HG02885 (cell line): ENCODE results near the gene SCAMP3.
"Not testable (repeated sequence)": the region's sequence is repeated elsewhere in the genome, so short reads cannot be mapped to it uniquely, and the experiment has no call there.

Experiments used
- ATAC-seq: cut with Tn5 transposase; IDR thresholded peaks from one replicate; pipeline ENCODE4 v1.9.1; 2021; ENCODE audit warnings: mild to moderate bottlenecking; ENCODE audit not compliant: unreplicated experiment, poor library complexity

Gene SCAMP3

GRCh38 chr1:155233502-155233901 is 28.7 kb downstream of the SCAMP3 start:
- not testable (repeated sequence) for ATAC-seq

- not testable (repeated sequence) for ATAC-seq
Observed at GRCh38 chr1:155232001-155232978, 29.9 kb downstream of the SCAMP3 start.

GRCh38 chr1:155231302-155231701 is 30.9 kb downstream of the SCAMP3 start:
- ATAC-seq, result not testable (repeated sequence)

- ATAC-seq, result no peak
Observed at GRCh38 chr1:155228096-155228427, 34.1 kb downstream of the SCAMP3 start.

GRCh38 chr1:155227261-155228095 is 34.7 kb downstream of the SCAMP3 start:
- ATAC-seq, result peak; percentile 91

- ATAC-seq, result no peak
Observed at GRCh38 chr1:155226910-155227260, 35.3 kb downstream of the SCAMP3 start.

GRCh38 chr1:155226188-155226909 is 35.8 kb downstream of the SCAMP3 start:
- ATAC-seq, result peak; percentile 29

- not testable (repeated sequence) for ATAC-seq
Observed at GRCh38 chr1:155225404-155225759, 36.8 kb downstream of the SCAMP3 start.

GRCh38 chr1:155223047-155223446 is 39.1 kb downstream of the SCAMP3 start:
- ATAC-seq, result no peak

- ATAC-seq, result not testable (repeated sequence)
Observed at GRCh38 chr1:155220211-155220965, 41.8 kb downstream of the SCAMP3 start.

- ATAC-seq, result no peak
Observed at GRCh38 chr1:155219592-155220031, 42.5 kb downstream of the SCAMP3 start.

- ATAC-seq, result no peak
Observed at GRCh38 chr1:155218854-155219591, 43.1 kb downstream of the SCAMP3 start.

GRCh38 chr1:155214702-155215101 is 47.5 kb downstream of the SCAMP3 start:
- ATAC-seq, result not testable (repeated sequence)

- ATAC-seq, result not testable (repeated sequence)
Observed at GRCh38 chr1:155212051-155212440, 50.1 kb downstream of the SCAMP3 start.

- not testable (repeated sequence) for ATAC-seq
Observed at GRCh38 chr1:155211381-155212050, 50.6 kb downstream of the SCAMP3 start.

- no peak for ATAC-seq
Observed at GRCh38 chr1:155210314-155211104, 51.7 kb downstream of the SCAMP3 start.

- ATAC-seq, result no peak
Observed at GRCh38 chr1:155209312-155209721, 52.8 kb downstream of the SCAMP3 start.
